HCT116 (cell line): ENCODE measurements around the gene ADAMTS3.

Experiments used
- TF ChIP-seq, protein P1 (sequence below), 3 experiments: fragments of 200-600 bp in 1 of 3; sonication (generic) in 1 of 3; IDR thresholded peaks in 2 of 3; conservative IDR thresholded peaks in 1 of 3; 2 replicates each; pipeline ENCODE4 v1.5.1; 2012 to 2017; ENCODE audit warnings: low read depth in 2 of 3, low read length in 2 of 3, antibody characterized with exemption in 1 of 3, borderline replicate concordance in 1 of 3, control low read depth in 1 of 3, mild to moderate bottlenecking in 1 of 3, mixed read lengths in 1 of 3, mixed run types in 1 of 3, moderate library complexity in 1 of 3; ENCODE audit not compliant: insufficient read depth in 1 of 3
- TF ChIP-seq, protein P2 (sequence below): IDR thresholded peaks from 2 replicates; pipeline ENCODE4 v1.6.1; 2012

DNA sequence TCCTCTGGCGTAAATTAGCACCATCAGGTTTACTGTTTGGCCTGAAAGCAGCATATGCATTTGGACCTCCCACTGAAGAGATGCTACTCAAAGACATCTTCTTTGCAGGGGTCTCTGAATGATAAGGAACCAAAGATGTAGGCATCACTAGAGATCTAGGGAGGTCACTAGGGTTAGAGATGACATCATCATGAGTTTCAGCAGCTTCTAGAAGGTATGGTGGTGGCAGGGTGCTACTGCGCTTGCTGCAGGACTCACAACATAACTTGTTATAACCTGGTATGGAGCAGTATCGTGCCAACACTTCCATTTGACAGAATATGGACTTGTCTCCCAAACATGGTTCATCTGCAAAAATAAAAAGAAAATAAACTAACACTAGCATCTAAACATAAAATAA lies 285.7 kb downstream of the ADAMTS3 start:
- TF ChIP-seq, protein P1, sequence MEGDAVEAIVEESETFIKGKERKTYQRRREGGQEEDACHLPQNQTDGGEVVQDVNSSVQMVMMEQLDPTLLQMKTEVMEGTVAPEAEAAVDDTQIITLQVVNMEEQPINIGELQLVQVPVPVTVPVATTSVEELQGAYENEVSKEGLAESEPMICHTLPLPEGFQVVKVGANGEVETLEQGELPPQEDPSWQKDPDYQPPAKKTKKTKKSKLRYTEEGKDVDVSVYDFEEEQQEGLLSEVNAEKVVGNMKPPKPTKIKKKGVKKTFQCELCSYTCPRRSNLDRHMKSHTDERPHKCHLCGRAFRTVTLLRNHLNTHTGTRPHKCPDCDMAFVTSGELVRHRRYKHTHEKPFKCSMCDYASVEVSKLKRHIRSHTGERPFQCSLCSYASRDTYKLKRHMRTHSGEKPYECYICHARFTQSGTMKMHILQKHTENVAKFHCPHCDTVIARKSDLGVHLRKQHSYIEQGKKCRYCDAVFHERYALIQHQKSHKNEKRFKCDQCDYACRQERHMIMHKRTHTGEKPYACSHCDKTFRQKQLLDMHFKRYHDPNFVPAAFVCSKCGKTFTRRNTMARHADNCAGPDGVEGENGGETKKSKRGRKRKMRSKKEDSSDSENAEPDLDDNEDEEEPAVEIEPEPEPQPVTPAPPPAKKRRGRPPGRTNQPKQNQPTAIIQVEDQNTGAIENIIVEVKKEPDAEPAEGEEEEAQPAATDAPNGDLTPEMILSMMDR (IDR thresholded peaks at IDR 0.05 in 2 of 3, conservative IDR thresholded peaks at IDR 0.05 in 1 of 3; ENCODE audit: borderline replicate concordance in 1 of 3, insufficient read depth in 1 of 3, low read depth in 2 of 3, low read length in 2 of 3) = no peak
- TF ChIP-seq, protein P2, sequence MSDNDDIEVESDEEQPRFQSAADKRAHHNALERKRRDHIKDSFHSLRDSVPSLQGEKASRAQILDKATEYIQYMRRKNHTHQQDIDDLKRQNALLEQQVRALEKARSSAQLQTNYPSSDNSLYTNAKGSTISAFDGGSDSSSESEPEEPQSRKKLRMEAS = no peak
